DOHH2 (cell line): Measurements from ENCODE around the gene TSPYL1.

ENCODE experiments used
- H3F3A ChIP-seq: fragments of 200-600 bp; sonication (generic), shearing (Covaris generic); 2 replicates; pipeline ENCODE4 v1.6.0; 2016; ENCODE audit warnings: antibody characterized with exemption, mild to moderate bottlenecking; ENCODE audit not compliant: control insufficient read depth, insufficient read depth
- H3K27ac ChIP-seq: fragments of 200-600 bp; sonication (generic); 2 replicates; pipeline ENCODE4 v1.5.1; 2014; ENCODE audit warnings: low read depth, mild to moderate bottlenecking, low read length, moderate library complexity
- H3K27me3 ChIP-seq: fragments of 200-600 bp; sonication (generic); 2 replicates; pipeline ENCODE4 v1.6.1; 2014; ENCODE audit warnings: mild to moderate bottlenecking, low read length, mixed read lengths; ENCODE audit not compliant: control insufficient read depth
- H3K36me3 ChIP-seq: fragments of 200-600 bp; sonication (generic); 2 replicates; pipeline ENCODE4 v1.6.1; 2014; ENCODE audit warnings: mild to moderate bottlenecking, low read length, moderate library complexity, mixed read lengths; ENCODE audit not compliant: control insufficient read depth
- H3K4me1 ChIP-seq: fragments of 200-600 bp; sonication (generic); 2 replicates; pipeline ENCODE4 v1.6.1; 2014; ENCODE audit warnings: mild to moderate bottlenecking, low read length, mixed read lengths; ENCODE audit not compliant: control insufficient read depth
- H3K4me2 ChIP-seq: fragments of 200-600 bp; sonication (generic); 2 replicates; pipeline ENCODE4 v1.6.0; 2014; ENCODE audit warnings: mild to moderate bottlenecking, low read length, moderate library complexity
- H3K4me3 ChIP-seq: fragments of 200-600 bp; sonication (generic); 2 replicates; pipeline ENCODE4 v1.5.1; 2014; ENCODE audit warnings: mild to moderate bottlenecking, low read length, mixed read lengths
- H3K79me2 ChIP-seq: fragments of 200-600 bp; sonication (generic); 2 replicates; pipeline ENCODE4 v1.6.1; 2014; ENCODE audit warnings: mild to moderate bottlenecking, low read length, mixed read lengths; ENCODE audit not compliant: control insufficient read depth
- H3K9me2 ChIP-seq: fragments of 200-600 bp; sonication (generic); replicated peaks from 2 replicates; pipeline ENCODE4 v1.6.1; 2014; ENCODE audit warnings: mild to moderate bottlenecking, low read length, mixed read lengths; ENCODE audit not compliant: control insufficient read depth
- H3K9me3 ChIP-seq: fragments of 200-600 bp; sonication (generic); 2 replicates; pipeline ENCODE4 v1.6.1; 2014; ENCODE audit warnings: antibody characterized with exemption, low read length, mixed read lengths; ENCODE audit not compliant: control insufficient read depth, insufficient read depth
- H4K20me1 ChIP-seq: fragments of 200-600 bp; sonication (generic); 2 replicates; pipeline ENCODE4 v1.6.0; 2014; ENCODE audit warnings: low read depth, mild to moderate bottlenecking, antibody characterized with exemption, low read length, moderate library complexity; ENCODE audit not compliant: control insufficient read depth, insufficient read depth
- EZH2phosphoT487 ChIP-seq: fragments of 200-600 bp; sonication (generic); IDR thresholded peaks from 2 replicates; pipeline ENCODE4 v1.6.1; 2017; ENCODE audit warnings: borderline replicate concordance, mild to moderate bottlenecking, antibody characterized with exemption, low read length, moderate library complexity, mixed read lengths
- TF ChIP-seq, protein P1 (sequence below): fragments of 200-600 bp; sonication (generic); IDR thresholded peaks from one replicate; pipeline ENCODE4 v1.5.1; 2014; ENCODE audit warnings: antibody characterized with exemption, mild to moderate bottlenecking, low read depth, low read length; ENCODE audit not compliant: poor library complexity, severe bottlenecking

TSPYL1 gene

DNA sequence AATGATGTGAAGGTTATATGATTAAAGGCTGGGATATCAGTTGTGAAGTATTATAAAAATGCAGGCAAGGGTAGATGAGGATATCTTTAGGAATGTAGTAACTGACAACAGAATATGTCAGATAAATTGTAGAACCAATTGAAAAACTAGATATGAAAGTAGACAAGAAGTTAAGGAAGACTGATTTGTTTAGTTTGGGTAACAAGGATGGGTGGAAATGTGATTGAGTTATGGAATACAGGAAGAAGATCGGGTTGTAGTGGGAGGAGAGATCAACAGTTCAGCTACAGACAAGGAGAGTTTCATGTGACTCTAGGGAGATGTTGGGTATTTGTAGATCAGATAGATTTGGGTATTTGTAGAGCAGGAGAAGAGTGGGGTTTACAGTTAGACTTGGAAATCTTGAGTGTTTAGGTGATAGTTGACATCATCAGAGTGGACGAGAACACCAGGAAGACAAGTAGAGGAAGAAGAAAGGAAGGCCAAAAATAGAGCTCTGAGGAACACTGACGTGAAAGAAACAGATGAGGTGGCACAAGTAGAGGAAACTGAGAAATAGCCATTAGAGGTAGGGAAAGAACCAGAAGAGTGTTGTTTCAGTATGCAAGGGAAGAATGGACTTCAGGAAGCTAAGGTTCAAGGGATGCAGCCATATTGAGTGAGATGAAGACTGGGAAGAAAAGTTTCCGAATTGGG is 12.1 kb upstream of the TSPYL1 start:
- Histone ChIP-seq H4K20me1 (no peaks in the 10 kb centered on the region), H3K27me3 (0 out of 2 replicates have a peak, but pooled peaks cover 7% of the 10 kb centered on the region), H3K4me2 (no peak overlapping the region), H3K9me2 (no peaks in the 10 kb centered on the region), H3K4me3 (no peak overlapping the region), H3K36me3 (no peaks in the 10 kb centered on the region), H3K27ac (no peak overlapping the region), H3K79me2 (no peaks in the 10 kb centered on the region), H3F3A (no peaks in the 10 kb centered on the region), H3K9me3 (no peaks in the 10 kb centered on the region), H3K4me1 (peaks cover 5% of the 10 kb centered on the region)
- TF ChIP-seq, protein P1, sequence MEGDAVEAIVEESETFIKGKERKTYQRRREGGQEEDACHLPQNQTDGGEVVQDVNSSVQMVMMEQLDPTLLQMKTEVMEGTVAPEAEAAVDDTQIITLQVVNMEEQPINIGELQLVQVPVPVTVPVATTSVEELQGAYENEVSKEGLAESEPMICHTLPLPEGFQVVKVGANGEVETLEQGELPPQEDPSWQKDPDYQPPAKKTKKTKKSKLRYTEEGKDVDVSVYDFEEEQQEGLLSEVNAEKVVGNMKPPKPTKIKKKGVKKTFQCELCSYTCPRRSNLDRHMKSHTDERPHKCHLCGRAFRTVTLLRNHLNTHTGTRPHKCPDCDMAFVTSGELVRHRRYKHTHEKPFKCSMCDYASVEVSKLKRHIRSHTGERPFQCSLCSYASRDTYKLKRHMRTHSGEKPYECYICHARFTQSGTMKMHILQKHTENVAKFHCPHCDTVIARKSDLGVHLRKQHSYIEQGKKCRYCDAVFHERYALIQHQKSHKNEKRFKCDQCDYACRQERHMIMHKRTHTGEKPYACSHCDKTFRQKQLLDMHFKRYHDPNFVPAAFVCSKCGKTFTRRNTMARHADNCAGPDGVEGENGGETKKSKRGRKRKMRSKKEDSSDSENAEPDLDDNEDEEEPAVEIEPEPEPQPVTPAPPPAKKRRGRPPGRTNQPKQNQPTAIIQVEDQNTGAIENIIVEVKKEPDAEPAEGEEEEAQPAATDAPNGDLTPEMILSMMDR: no peak
- no peak for TF ChIP-seq EZH2phosphoT487

DNA sequence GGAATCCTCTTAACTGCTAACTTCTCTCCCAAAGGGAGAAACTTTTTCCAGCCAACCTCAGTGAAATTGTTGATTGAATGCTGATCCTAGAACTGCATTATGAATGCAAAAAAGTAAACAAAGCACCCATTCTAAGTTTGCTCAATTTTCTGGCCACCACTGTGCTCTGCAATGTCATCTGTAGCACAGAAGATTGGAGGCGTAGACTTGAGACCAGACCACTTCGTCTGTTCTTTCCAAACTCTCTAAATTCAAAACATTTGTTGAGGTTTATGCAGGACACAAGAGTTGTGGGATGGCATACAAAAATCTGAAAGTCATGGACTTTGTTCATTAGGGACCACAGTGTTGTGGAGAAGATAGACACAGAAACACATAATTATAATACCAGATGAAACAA is 11.1 kb upstream of the TSPYL1 start:
- TF ChIP-seq EZH2phosphoT487: no peak
- Histone ChIP-seq H3K27ac (no peak overlapping the region), H3K4me1 (peaks cover 5% of the 10 kb centered on the region), H3K36me3 (no peaks in the 10 kb centered on the region), H3K27me3 (0 out of 2 replicates have a peak, but pooled peaks cover 7% of the 10 kb centered on the region), H3F3A (no peaks in the 10 kb centered on the region), H3K9me2 (no peaks in the 10 kb centered on the region), H3K4me2 (no peak overlapping the region), H4K20me1 (no peaks in the 10 kb centered on the region), H3K79me2 (no peaks in the 10 kb centered on the region), H3K9me3 (no peaks in the 10 kb centered on the region), H3K4me3 (no peak overlapping the region)

DNA sequence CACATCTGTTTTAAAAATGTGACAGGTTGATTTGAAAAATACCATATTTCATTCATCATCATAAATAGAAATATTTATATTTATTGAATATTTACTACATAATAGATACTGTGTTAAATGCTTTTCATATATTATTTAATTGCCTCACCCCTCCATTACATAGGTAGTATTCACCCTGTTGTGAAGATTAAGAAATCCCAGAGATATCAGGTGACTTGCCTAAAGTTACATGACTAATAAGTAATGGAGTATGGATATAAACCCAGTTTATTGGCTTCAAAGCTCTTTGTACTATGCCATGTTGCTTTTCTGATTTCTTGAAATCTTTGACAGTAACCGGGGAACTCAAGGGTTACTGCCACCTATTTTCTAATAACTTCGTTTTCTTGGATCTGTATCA is 10.1 kb upstream of the TSPYL1 start:
- Histone ChIP-seq H3K4me3 (no peak overlapping the region), H3K9me2 (no peaks in the 10 kb centered on the region), H3K79me2 (no peaks in the 10 kb centered on the region), H3K27ac (no peak overlapping the region), H3K36me3 (no peaks in the 10 kb centered on the region), H3K4me2 (no peak overlapping the region), H3K27me3 (0 out of 2 replicates have a peak, but pooled peaks cover 7% of the 10 kb centered on the region), H3K9me3 (no peaks in the 10 kb centered on the region), H3K4me1 (peaks cover 5% of the 10 kb centered on the region), H3F3A (no peaks in the 10 kb centered on the region), H4K20me1 (no peaks in the 10 kb centered on the region)
- TF ChIP-seq, protein P1: no peak
- TF ChIP-seq EZH2phosphoT487: no peak

DNA sequence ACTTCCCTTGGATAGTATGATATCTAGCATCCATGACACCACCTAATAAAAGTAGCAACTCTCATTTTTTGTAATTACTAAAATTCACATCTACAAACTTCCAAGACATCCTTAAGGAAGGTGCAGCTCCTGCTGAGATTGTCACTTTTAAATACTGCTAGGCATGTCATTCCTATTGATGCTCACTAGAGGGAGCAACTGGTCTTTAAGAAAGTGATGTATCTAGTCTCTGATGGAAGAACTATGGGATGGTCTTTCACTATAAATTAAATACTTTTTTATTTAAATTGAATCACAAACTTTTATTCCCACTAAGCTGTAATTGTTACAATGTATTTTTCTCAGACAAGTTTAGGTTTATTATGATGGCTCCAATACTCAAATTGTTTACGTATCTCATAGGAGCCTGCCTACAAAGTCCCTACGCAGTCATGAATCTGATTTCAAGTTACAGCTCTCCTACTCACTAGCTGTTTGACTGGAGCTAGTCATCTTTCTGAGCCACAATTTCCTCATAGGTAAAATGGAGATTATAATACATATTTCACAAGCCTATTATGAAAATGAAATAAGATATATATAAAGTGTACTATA is 8.1 kb upstream of the TSPYL1 start:
- peaks cover 5% of the 10 kb centered on the region for H3K4me1 ChIP-seq
- H3K4me3 ChIP-seq: no peak overlapping the region
- H3K9me2 ChIP-seq: no peaks in the 10 kb centered on the region
- H4K20me1 ChIP-seq: no peaks in the 10 kb centered on the region
- H3K36me3 ChIP-seq: no peaks in the 10 kb centered on the region
- H3K9me3 ChIP-seq: no peaks in the 10 kb centered on the region
- H3F3A ChIP-seq: no peaks in the 10 kb centered on the region
- TF ChIP-seq EZH2phosphoT487: no peak
- TF ChIP-seq, protein P1: peak; percentile 72
- H3K79me2 ChIP-seq: no peaks in the 10 kb centered on the region
- no peak overlapping the region for H3K27ac ChIP-seq
- 0 out of 2 replicates have a peak, but pooled peaks cover 7% of the 10 kb centered on the region for H3K27me3 ChIP-seq
- no peak overlapping the region for H3K4me2 ChIP-seq
